HG02610 (cell line): ENCODE results near the gene PIP5K1A.
A peak's percentile ranks its signal among the peaks of the same experiment; 100 is the strongest.
"Not testable (repeated sequence)": the region's sequence is repeated elsewhere in the genome, so short reads cannot be mapped to it uniquely, and the experiment has no call there.

Experiments
- ATAC-seq: cut with Tn5 transposase; IDR thresholded peaks from one replicate; pipeline ENCODE4 v1.9.1; 2021; ENCODE audit warnings: mild to moderate bottlenecking, moderate library complexity; ENCODE audit not compliant: unreplicated experiment

PIP5K1A gene

GRCh38 chr1:151251656-151252470 lies 53.5 kb downstream of the PIP5K1A start:
- peak; percentile 36 for ATAC-seq

GRCh38 chr1:151254217-151255213 lies 56.2 kb downstream of the PIP5K1A start, which contains the start of gene PSMD4:
TSS of gene PSMD4 (plus strand) at chr1:151254734. CDS start at chr1:151254783, 49 bp downstream.
- ATAC-seq: peak; percentile 92

GRCh38 chr1:151255381-151255780 lies 57.0 kb downstream of the PIP5K1A start:
- no peak for ATAC-seq

- no peak for ATAC-seq
These were observed 61.0 kb downstream of the PIP5K1A start for GRCh38 chr1:151259351-151259750.

- no peak for ATAC-seq
These were observed 67.3 kb downstream of the PIP5K1A start for GRCh38 chr1:151265446-151266236.

- no peak for ATAC-seq
These were observed 68.0 kb downstream of the PIP5K1A start for GRCh38 chr1:151266315-151266714.

GRCh38 chr1:151266821-151267220 lies 68.5 kb downstream of the PIP5K1A start:
- ATAC-seq: no peak

GRCh38 chr1:151267760-151268159 lies 69.4 kb downstream of the PIP5K1A start:
- ATAC-seq: no peak

- no peak for ATAC-seq
These were observed 75.6 kb downstream of the PIP5K1A start for GRCh38 chr1:151273924-151274466.

- not testable (repeated sequence) for ATAC-seq
These were observed 77.0 kb downstream of the PIP5K1A start for GRCh38 chr1:151275341-151275740.

- ATAC-seq: no peak
These were observed 78.9 kb downstream of the PIP5K1A start for GRCh38 chr1:151277249-151277648.

- ATAC-seq: peak; percentile 24
These were observed 83.0 kb downstream of the PIP5K1A start for GRCh38 chr1:151281225-151281968.

GRCh38 chr1:151281969-151282882 lies 83.9 kb downstream of the PIP5K1A start, which contains the start of gene ZNF687:
TSS of gene ZNF687 (plus strand) at chr1:151282299. CDS start at chr1:151286292, 3,993 bp downstream.
- peak; percentile 88 for ATAC-seq

- ATAC-seq: no peak
These were observed 84.8 kb downstream of the PIP5K1A start for GRCh38 chr1:151282883-151283725.

- ATAC-seq: no peak
These were observed 85.7 kb downstream of the PIP5K1A start for GRCh38 chr1:151284013-151284577.

- no peak for ATAC-seq
These were observed 88.4 kb downstream of the PIP5K1A start for GRCh38 chr1:151286619-151287340.

GRCh38 chr1:151287341-151287699 lies 89.0 kb downstream of the PIP5K1A start:
- ATAC-seq: no peak
